HEK293 (cell line): ENCODE data around the gene SLC31A1.

Experiments
- CTCF ChIP-seq: fragments of 450-650 bp; formaldehyde crosslinking; IDR thresholded peaks from 2 replicates; pipeline ENCODE4 v1.5.1; 2016; ENCODE audit warnings: missing biosample characterization, missing genetic modification characterization
- REST ChIP-seq: fragments of 450-650 bp; formaldehyde crosslinking; IDR thresholded peaks from 2 replicates; pipeline ENCODE4 v1.5.1; 2016; ENCODE audit warnings: missing biosample characterization, missing genetic modification characterization
- TCF7L2 ChIP-seq: IDR thresholded peaks from 2 replicates; pipeline ENCODE4 v1.6.1; 2011; ENCODE audit warnings: low read depth, mild to moderate bottlenecking, inconsistent platforms, low read length, moderate library complexity, borderline replicate concordance
- TRIM28 ChIP-seq: IDR thresholded peaks from 2 replicates; pipeline ENCODE4 v1.6.1; 2011; ENCODE audit warnings: low read length, control low read depth, borderline replicate concordance
- ZFP41 ChIP-seq: fragments of 450-650 bp; formaldehyde crosslinking; IDR thresholded peaks from 2 replicates; pipeline ENCODE4 v1.5.1; 2016; ENCODE audit warnings: missing biosample characterization, missing genetic modification characterization, borderline replicate concordance
- ZNF513 ChIP-seq: fragments of 450-650 bp; IDR thresholded peaks from 2 replicates; pipeline ENCODE4 v1.5.1; 2018; ENCODE audit warnings: missing biosample characterization, missing genetic modification characterization
- ZNF624 ChIP-seq: fragments of 450-650 bp; formaldehyde crosslinking; IDR thresholded peaks from 2 replicates; pipeline ENCODE4 v1.5.1; 2017; ENCODE audit warnings: missing biosample characterization, missing genetic modification characterization
- ZSCAN23 ChIP-seq: fragments of 450-650 bp; formaldehyde crosslinking; IDR thresholded peaks from 2 replicates; pipeline ENCODE4 v1.5.1; 2016; ENCODE audit warnings: missing biosample characterization, missing genetic modification characterization

- no peak for TF ChIP-seq ZSCAN23 (tag by site-specific recombination)
- no peak for TF ChIP-seq TCF7L2
- TF ChIP-seq CTCF (tag by site-specific recombination): no peak
- TF ChIP-seq REST (tag by site-specific recombination): no peak
- TF ChIP-seq ZNF624: no peak
- no peak for TF ChIP-seq ZNF513 (tag by site-specific recombination)
- no peak for TF ChIP-seq TRIM28
- TF ChIP-seq ZFP41: no peak
Measured at GRCh38 chr9:113237026-113237425, 15.7 kb downstream of the SLC31A1 start.
